PFSK-1 (cell line): Measurements from ENCODE around the gene SCUBE2.

Source experiments
- FOXP2 ChIP-seq: optimal IDR thresholded peaks from 2 replicates; pipeline ENCODE3; 2011; ENCODE audit warnings: borderline replicate concordance, control low read depth, inconsistent platforms; ENCODE audit not compliant: insufficient read depth; ENCODE audit errors: extremely low read length, extremely low read depth
- POLR2AphosphoS5 ChIP-seq: IDR thresholded peaks from 2 replicates; pipeline ENCODE4 v1.6.1; 2012; ENCODE audit warnings: low read depth, mild to moderate bottlenecking, control low read depth, low read length, moderate library complexity
- REST ChIP-seq, 2 experiments: IDR thresholded peaks; 2 replicates each; pipeline versions ENCODE4 v1.6.1 to v1.8.0; 2011 to 2012; ENCODE audit warnings: low read depth in 2 of 2, low read length in 2 of 2, control low read depth in 1 of 2, inconsistent platforms in 1 of 2, mild to moderate bottlenecking in 1 of 2, moderate library complexity in 1 of 2; ENCODE audit not compliant: insufficient read depth in 1 of 2
- SIN3A ChIP-seq: IDR thresholded peaks from 2 replicates; pipeline ENCODE4 v1.6.1; 2012; ENCODE audit warnings: mild to moderate bottlenecking, low read length, moderate library complexity, borderline replicate concordance; ENCODE audit not compliant: insufficient read depth
- TAF1 ChIP-seq: IDR thresholded peaks from 2 replicates; pipeline ENCODE4 v1.6.1; 2012; ENCODE audit warnings: low read length, control low read depth, borderline replicate concordance; ENCODE audit not compliant: insufficient read depth

The SCUBE2 gene

DNA sequence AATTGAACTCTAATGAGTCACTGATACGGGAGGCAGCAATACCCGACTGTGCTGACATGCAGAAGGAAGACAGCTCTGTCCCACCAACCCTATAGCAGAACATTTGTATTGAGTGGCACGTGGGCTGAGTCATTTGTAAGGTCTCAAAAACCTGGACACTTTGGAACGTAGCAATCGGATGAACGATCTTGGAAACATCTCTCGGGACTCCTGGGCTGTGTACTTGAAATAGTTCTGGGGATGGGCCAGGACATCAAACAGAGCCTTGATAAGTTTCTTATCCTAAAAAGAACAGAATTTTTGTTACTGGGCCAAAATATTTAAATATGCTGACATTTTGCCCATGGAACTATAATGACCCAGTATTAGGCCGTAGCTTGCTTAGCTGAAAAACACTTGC is 70.5 kb downstream of the SCUBE2 start:
- no peak for TF ChIP-seq FOXP2
- TF ChIP-seq POLR2AphosphoS5, result no peak
- TF ChIP-seq REST (IDR thresholded peaks at IDR 0.05; ENCODE audit: insufficient read depth in 1 of 2, low read depth in 2 of 2, low read length in 2 of 2), result no peak
- TF ChIP-seq SIN3A, result no peak
- TF ChIP-seq TAF1, result no peak

GRCh38 chr11:9019861-9020260 is 71.5 kb downstream of the SCUBE2 start:
- no peak for TF ChIP-seq FOXP2
- TF ChIP-seq TAF1, result no peak

DNA sequence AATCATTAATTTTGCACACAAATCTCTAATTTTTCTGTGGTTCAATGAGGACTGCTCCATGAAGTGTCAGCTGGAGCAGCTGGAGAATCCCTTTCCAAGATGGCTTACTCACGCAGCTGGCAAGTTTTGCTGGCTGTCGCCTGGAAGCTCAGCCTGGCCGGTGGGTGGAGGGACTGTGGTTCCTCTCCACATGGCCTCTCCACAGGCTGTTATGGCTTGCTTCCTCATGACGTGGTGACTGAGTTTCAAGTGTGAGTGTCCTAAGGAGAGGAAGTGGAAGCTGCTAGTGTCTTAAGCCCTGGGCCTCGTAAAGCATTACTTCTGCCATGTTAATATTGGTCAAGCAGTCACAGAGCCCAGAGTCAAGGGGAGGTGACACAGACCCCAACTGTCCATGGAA is 73.6 kb downstream of the SCUBE2 start:
- TF ChIP-seq SIN3A (no peak), POLR2AphosphoS5 (no peak), TAF1 (no peak), FOXP2 (no peak), REST (IDR thresholded peaks at IDR 0.05; ENCODE audit: insufficient read depth in 1 of 2, low read depth in 2 of 2, low read length in 2 of 2) (no peak)

DNA sequence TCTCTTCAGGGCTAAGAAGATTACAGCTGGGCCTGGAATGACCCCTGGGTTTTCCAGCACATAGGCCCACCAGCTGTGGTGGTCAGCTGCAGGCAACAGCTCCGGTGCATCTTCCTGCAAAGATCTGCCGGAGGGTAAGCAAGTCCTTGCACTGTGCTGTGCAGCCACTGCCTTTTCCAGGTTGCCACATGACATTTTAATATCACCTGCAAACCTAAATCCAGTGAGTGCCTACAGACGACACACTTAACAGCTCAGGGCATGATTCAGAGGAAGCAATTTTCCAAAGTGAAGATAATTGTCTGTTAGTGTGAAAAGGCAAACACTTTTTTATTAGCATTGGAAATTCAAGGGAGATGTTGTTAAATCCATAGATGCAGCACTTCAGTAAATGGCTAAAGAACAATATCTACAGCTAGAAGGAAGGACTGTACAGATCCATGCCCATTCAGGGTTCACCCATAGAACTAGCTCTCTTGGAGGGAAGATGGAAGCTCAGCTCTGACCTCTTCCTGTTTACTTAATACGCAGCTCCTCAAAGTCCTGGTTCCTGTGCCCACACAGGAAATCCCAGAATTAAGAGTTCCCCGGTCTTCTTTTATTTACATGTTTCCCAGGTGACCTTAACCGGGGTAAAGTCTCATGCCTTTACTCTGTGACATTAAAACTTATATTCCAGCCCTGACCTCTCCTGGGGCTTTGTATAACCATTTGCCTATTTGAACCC is 74.3 kb downstream of the SCUBE2 start:
- TF ChIP-seq REST (IDR thresholded peaks at IDR 0.05; ENCODE audit: insufficient read depth in 1 of 2, low read depth in 2 of 2, low read length in 2 of 2), result no peak
- no peak for TF ChIP-seq POLR2AphosphoS5
- TF ChIP-seq FOXP2, result no peak
- TF ChIP-seq SIN3A, result no peak
- TF ChIP-seq TAF1, result no peak

DNA sequence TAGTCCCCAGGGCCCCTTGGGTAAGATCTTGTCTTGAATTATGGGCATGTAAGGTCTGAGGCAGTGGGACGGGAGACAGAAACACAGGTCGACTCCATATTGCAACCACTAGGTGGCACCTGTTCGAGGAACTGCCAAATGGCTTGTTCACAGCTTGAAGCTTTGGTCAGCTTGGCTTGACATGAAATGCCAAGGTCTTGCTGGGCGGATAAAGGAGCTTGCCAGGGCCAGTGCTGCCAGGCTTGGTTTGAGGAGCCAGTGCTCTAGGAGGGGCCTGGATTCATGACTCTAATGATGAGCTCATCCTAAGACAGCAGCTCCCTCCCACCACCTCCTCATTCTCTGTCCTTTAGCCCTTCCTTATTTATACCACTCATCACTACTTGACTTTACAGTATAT is 75.7 kb downstream of the SCUBE2 start:
- TF ChIP-seq FOXP2, result no peak
- no peak for TF ChIP-seq SIN3A
- TF ChIP-seq REST (IDR thresholded peaks at IDR 0.05; ENCODE audit: insufficient read depth in 1 of 2, low read depth in 2 of 2, low read length in 2 of 2), result no peak
- no peak for TF ChIP-seq TAF1
- TF ChIP-seq POLR2AphosphoS5, result no peak
